Measurements from ENCODE around the gene AP2B1.

AP2B1 gene

GRCh38 chr17:35587074-35587961 is at the start of gene AP2B1:
Gene AP2B1, plus strand, starts transcription at chr17:35587322. Its CDS starts 6,709 bp downstream, at chr17:35594031.
- DNase-seq (ENCODE audit: low spot score): peak; percentile 90
- TF ChIP-seq CTCF (IDR thresholded peaks at IDR 0.05; ENCODE audit: extremely low read depth, missing control alignments): no peak

- TF ChIP-seq CTCF (IDR thresholded peaks at IDR 0.05; ENCODE audit: extremely low read depth, missing control alignments): no peak
- peak; percentile 22 for DNase-seq (ENCODE audit: low spot score)
Observed at GRCh38 chr17:35537601-35538141, 49.5 kb upstream of the AP2B1 start, which contains the start of gene SLFN12L. Gene SLFN12L, minus strand, starts transcription at chr17:35537678. Its CDS starts 15,314 bp downstream, at chr17:35522364.

DNA sequence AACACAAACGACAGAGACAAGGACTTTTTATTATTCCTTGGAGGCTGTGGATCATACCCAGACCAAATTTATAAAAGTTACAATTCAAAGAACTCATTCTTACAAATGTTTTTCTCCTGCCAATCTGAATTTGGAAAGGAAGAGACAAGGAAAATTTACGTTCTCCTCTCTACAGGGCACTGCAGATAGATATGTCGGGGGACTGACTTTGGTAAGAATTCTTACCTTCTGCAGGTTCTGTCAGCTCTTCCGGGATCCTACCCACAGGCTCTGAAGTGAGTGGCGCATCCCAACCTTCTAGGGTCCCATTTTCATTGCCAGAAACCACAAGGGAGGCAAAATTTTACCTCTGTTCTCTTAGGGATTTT is 47.5 kb upstream of the AP2B1 start:
- DNase-seq (ENCODE audit: low spot score): no peak
- no peak for TF ChIP-seq CTCF (IDR thresholded peaks at IDR 0.05; ENCODE audit: extremely low read depth, missing control alignments)

DNA sequence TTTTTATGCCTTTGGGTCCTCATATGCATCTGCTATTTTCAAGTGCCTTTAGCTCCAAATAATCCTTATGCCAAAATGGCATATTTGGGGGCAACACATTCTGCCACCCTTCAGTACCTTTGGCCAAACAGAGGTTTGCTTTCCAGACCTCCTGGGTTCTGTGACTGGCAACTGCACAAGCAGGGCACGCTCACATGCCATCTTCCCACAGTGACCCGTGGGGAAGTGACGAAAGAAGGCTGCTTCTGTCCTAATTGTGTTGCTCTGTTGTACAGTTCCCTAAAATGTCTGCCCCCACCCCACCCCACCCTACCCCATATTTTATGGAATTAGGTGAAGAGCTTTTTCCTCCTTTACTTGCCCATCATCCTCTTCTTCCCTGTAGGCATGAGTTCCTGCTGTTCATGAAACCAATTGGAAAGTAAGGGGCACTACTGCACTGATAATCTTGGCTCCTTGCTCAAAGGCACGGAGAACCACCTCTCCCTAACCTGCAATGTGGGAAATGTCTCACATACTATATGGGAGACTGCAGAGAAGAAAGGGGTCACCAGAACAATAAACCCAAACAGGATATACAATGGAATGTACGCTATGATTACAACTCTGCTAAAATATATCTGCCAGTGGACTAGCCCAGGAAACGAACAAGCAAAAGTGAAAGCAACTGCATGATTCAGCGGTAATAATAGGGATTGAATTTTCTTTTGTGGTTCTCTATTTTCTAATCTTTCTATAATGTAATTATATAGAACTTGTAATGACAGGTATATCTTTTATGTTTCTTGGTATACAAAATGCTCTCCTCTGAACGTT is 46.3 kb upstream of the AP2B1 start:
- DNase-seq (ENCODE audit: low spot score): peak; percentile 30
- TF ChIP-seq CTCF (IDR thresholded peaks at IDR 0.05; ENCODE audit: extremely low read depth, missing control alignments): no peak

DNA sequence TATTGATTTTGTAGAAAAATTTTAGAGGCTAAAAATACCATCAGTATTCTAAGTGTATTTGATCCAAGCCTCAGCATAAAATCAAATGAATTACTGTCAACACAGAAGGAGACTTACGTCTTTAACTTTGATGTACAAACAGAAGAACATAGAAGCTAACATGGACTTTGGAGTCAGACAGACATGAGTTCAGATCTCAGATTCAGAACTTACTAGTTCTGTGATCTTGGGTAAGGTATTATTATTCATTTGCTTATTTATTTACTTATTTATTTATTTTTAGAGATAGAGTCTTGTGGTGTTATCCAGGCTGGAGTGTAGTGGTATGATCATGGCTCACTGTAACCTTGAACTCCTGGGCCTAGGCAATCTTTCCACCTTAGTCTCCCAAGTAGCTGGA is 45.7 kb upstream of the AP2B1 start:
- TF ChIP-seq CTCF (IDR thresholded peaks at IDR 0.05; ENCODE audit: extremely low read depth, missing control alignments): no peak
- DNase-seq (ENCODE audit: low spot score): no peak

GRCh38 chr17:35542990-35543389 is 44.1 kb upstream of the AP2B1 start:
- DNase-seq (ENCODE audit: low spot score): no peak
- no peak for TF ChIP-seq CTCF (IDR thresholded peaks at IDR 0.05; ENCODE audit: extremely low read depth, missing control alignments)

DNA sequence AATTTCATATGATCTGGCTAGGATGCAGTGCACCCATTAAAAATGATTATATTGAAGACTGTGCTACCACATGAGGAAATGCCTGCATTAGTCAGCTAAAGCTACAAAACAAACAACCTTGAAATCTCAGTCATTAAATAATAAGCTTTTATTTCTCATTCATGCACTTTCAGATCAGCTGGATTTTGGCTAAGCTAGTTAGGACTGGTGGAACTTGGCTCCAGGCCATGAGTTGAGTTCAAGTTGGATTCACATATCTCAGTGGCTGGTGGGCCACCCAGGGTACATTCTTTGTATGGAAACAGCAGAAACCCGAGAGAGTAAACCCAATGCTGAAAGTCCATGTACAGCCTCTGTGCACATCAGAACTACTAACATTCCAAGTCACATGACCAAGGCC is 43.3 kb upstream of the AP2B1 start:
- no peak for DNase-seq (ENCODE audit: low spot score)
- TF ChIP-seq CTCF (IDR thresholded peaks at IDR 0.05; ENCODE audit: extremely low read depth, missing control alignments): no peak

Measured in GM20000 (cell line).